Adrenal gland (tissue), 12 donors: Measurements from ENCODE around the gene CLDN5. TPM values are rescaled to one million over a fixed set of nuclear protein-coding genes. Genes with fewer than 3 reads are reported as not detected.

ENCODE experiments used
- DNase-seq, 7 donors: peaks; one replicate each; pipeline ENCODE4 v3.0.0-alpha.2; 2019 to 2020
- H3K27ac ChIP-seq, 5 donors: fragments of 200-600 bp; sonication (generic) in 4 of 5; 1 replicate in 3 of 5; 2 replicates in 2 of 5; pipeline versions ENCODE4 v1.5.1 to v1.8.0; 2016 to 2020; ENCODE audit warnings: mild to moderate bottlenecking in 1 of 5
- H3K27me3 ChIP-seq: fragments of 200-600 bp; 2 replicates; pipeline ENCODE4 v1.8.0; 2021
- H3K36me3 ChIP-seq, 2 donors: fragments of 200-600 bp; replicated peaks in 1 of 2; 1 replicate in 1 of 2; 2 replicates in 1 of 2; pipeline versions ENCODE4 v1.5.1 to v1.8.0; 2018 to 2022
- H3K4me1 ChIP-seq, 2 donors: fragments of 200-600 bp; replicated peaks in 1 of 2; 1 replicate in 1 of 2; 2 replicates in 1 of 2; pipeline versions ENCODE4 v1.5.1 to v1.8.0; 2018 to 2021
- H3K4me3 ChIP-seq, 4 donors: fragments of 200-600 bp; sonication (generic) in 3 of 4; one replicate each; pipeline ENCODE4 v1.5.1; 2016 to 2018
- H3K9me3 ChIP-seq, 3 donors: fragments of 200-600 bp; sonication (generic) in 1 of 3; replicated peaks in 1 of 3; 1 replicate in 2 of 3; 2 replicates in 1 of 3; pipeline versions ENCODE4 v1.5.1 to v1.8.0; 2016 to 2021
- POLR2A ChIP-seq, 2 donors: fragments of 450-650 bp; IDR thresholded peaks; one replicate each; pipeline ENCODE4 v1.6.1; 2017; ENCODE audit warnings: antibody characterized with exemption in 2 of 2, mild to moderate bottlenecking in 2 of 2, moderate library complexity in 1 of 2
- WGBS, 4 donors: extraction: QIAGEN DNeasy Blood & Tissue Kit in 2 of 4; methylation state at CpG; one replicate each; pipeline versions ENCODE4 v1.1.5 to v1.1.7; 2013 to 2017; 5-methylcytosine and 5-hydroxymethylcytosine counted together
- intact Hi-C, 2 donors: fragments of 100-400 bp; cut with DNase I; formaldehyde crosslinking; loops; one replicate each; pipeline versions ENCODE4 v1.14.1 to v1.15.0; 2022 to 2023
- polyA plus RNA-seq, 3 donors: library from polyadenylated mRNA; stranded (reverse); fragments of 200-250 nt in 2 of 3; fragments of 350-450 nt in 1 of 3; fragmentation: Illumina TruSeq in 1 of 3; extraction: RNeasy Lipid Tissue Mini Kit (QIAGEN cat#74804) in 1 of 3; gene quantifications; one replicate each; pipeline ENCODE4 v1.2.3, GENCODE V29; 2013 to 2014
- total RNA-seq, 9 donors: library from RNA; depleted of rRNA in 4 of 9; stranded (reverse); fragments of >200 nt in 4 of 9; fragments of 120-200 nt in 1 of 9; fragmentation: NEBNext Ultra II Directional in 1 of 9; extraction: Animal tissue kit (Norgen Biotek cat#: 25700) in 1 of 9; gene quantifications; one replicate each; pipeline versions ENCODE4 v1.1.0 to v1.2.4, GENCODE V29; 2013 to 2023
- TF ChIP-seq, protein P1 (sequence below), 6 experiments: fragments of 450-650 bp in 4 of 6; fragments of 200-600 bp in 2 of 6; sonication (generic) in 1 of 6; IDR thresholded peaks; 1 replicate in 5 of 6; 2 replicates in 1 of 6; pipeline versions ENCODE4 v1.5.1 to v1.8.0; 2016 to 2021; ENCODE audit warnings: antibody characterized with exemption in 6 of 6, mild to moderate bottlenecking in 2 of 6, moderate library complexity in 1 of 6
- donor health status: healthy with polysubstance abuse.
- donor health status: Bipolar disorder and iron deficiency.
- donor health status: DM: yes; HTN: yes; CAD: no.
- donor health status: DM: no; HTN: no; CAD: no.
- donor health status: DM: no; HTN: no; CAD: no.
- donor health status: DM: yes; HTN: yes; CAD: no.

CLDN5 gene
- total and polyA plus RNA-seq, 12 donors, result 0.40 to 122 (median 31.3) TPM

GRCh38 chr22:19525666-19526065 is 1.5 kb upstream of the CLDN5 start:
- H3K4me1 ChIP-seq, result no peaks in the 10 kb centered on the region
- 67 to 90% (median 80%) methylated on average over 3 of the region's 3 CpGs for WGBS, 4 donors
- intact Hi-C loops, result no loop called here
- no peak overlapping the region for H3K4me3 ChIP-seq
- no peak for DNase-seq
- H3K27me3 ChIP-seq, result peaks cover 43% of the 10 kb centered on the region
- H3K27ac ChIP-seq, result peak overlapping the region in 1 of 5 donors; percentile 72
- no peaks in the 10 kb centered on the region for H3K36me3 ChIP-seq
- TF ChIP-seq, protein P1, sequence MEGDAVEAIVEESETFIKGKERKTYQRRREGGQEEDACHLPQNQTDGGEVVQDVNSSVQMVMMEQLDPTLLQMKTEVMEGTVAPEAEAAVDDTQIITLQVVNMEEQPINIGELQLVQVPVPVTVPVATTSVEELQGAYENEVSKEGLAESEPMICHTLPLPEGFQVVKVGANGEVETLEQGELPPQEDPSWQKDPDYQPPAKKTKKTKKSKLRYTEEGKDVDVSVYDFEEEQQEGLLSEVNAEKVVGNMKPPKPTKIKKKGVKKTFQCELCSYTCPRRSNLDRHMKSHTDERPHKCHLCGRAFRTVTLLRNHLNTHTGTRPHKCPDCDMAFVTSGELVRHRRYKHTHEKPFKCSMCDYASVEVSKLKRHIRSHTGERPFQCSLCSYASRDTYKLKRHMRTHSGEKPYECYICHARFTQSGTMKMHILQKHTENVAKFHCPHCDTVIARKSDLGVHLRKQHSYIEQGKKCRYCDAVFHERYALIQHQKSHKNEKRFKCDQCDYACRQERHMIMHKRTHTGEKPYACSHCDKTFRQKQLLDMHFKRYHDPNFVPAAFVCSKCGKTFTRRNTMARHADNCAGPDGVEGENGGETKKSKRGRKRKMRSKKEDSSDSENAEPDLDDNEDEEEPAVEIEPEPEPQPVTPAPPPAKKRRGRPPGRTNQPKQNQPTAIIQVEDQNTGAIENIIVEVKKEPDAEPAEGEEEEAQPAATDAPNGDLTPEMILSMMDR (IDR thresholded peaks at IDR 0.05), result no peak
- no peak for TF ChIP-seq POLR2A (IDR thresholded peaks at IDR 0.05)
- no peaks in the 10 kb centered on the region for H3K9me3 ChIP-seq

- intact Hi-C loops, result no loop called here
- peak overlapping the region in 3 of 5 donors; percentile 21 to 72 (median 64) for H3K27ac ChIP-seq
- H3K4me1 ChIP-seq, result no peaks in the 10 kb centered on the region
- peak overlapping the region in 1 of 4 donors; percentile 39 for H3K4me3 ChIP-seq
- H3K27me3 ChIP-seq, result peaks cover 43% of the 10 kb centered on the region
- peak in 3 of 7 donors; percentile 22 to 57 (median 41) for DNase-seq
- no peaks in the 10 kb centered on the region for H3K36me3 ChIP-seq
- peak in 1 of 2 donors; percentile 8 for TF ChIP-seq POLR2A (IDR thresholded peaks at IDR 0.05)
- TF ChIP-seq, protein P1 (IDR thresholded peaks at IDR 0.05), result no peak
- no peaks in the 10 kb centered on the region for H3K9me3 ChIP-seq
- 53 to 78% (median 70%) methylated on average over 6 to 15 of the region's 15 CpGs for WGBS, 4 donors
These were observed 978 bp upstream of the CLDN5 start for GRCh38 chr22:19525116-19525660.

GRCh38 chr22:19523240-19524169 is 705 bp downstream of the CLDN5 start:
- Histone ChIP-seq H3K36me3 (no peaks in the 10 kb centered on the region), H3K4me3 (peak overlapping the region in 1 of 4 donors; percentile 39), H3K27ac (peak overlapping the region in 1 of 5 donors; percentile 72), H3K27me3 (peaks cover 37% of the 10 kb centered on the region), H3K4me1 (no peaks in the 10 kb centered on the region), H3K9me3 (no peaks in the 10 kb centered on the region)
- DNase-seq, result peak in 1 of 7 donors; percentile 15
- WGBS, 4 donors, result 0 to 9% (median 2%) methylated on average over 13 to 99 of the region's 99 CpGs
- TF ChIP-seq POLR2A (IDR thresholded peaks at IDR 0.05), result no peak
- TF ChIP-seq, protein P1 (IDR thresholded peaks at IDR 0.05), result no peak
- intact Hi-C loops, result no loop called here

GRCh38 chr22:19522881-19523239 is 1.4 kb downstream of the CLDN5 start:
- H3K27me3 ChIP-seq, result peaks cover 37% of the 10 kb centered on the region
- no peaks in the 10 kb centered on the region for H3K36me3 ChIP-seq
- no peaks in the 10 kb centered on the region for H3K4me1 ChIP-seq
- H3K4me3 ChIP-seq, result peak overlapping the region in 1 of 4 donors; percentile 39
- no peak for TF ChIP-seq POLR2A (IDR thresholded peaks at IDR 0.05)
- TF ChIP-seq, protein P1 (IDR thresholded peaks at IDR 0.05), result no peak
- 20 to 36% (median 25%) methylated on average over 8 to 9 of the region's 9 CpGs for WGBS, 4 donors
- intact Hi-C loops, result no loop called here
- DNase-seq, result no peak
- no peak overlapping the region for H3K27ac ChIP-seq
- H3K9me3 ChIP-seq, result no peaks in the 10 kb centered on the region
